22Rv1 (cell line): ENCODE results near the gene WASL.

ENCODE experiments used
- CTCF ChIP-seq: fragments of 450-650 bp; IDR thresholded peaks from 2 replicates; pipeline ENCODE4 v1.5.1; 2017; ENCODE audit warnings: mild to moderate bottlenecking
- ZFX ChIP-seq: fragments of 450-650 bp; IDR thresholded peaks from 2 replicates; pipeline ENCODE4 v1.6.1; 2017; ENCODE audit warnings: antibody characterized with exemption, borderline replicate concordance

GRCh38 chr7:123637878-123638277 lies 110.9 kb downstream of the WASL start:
- no peak for TF ChIP-seq CTCF
- TF ChIP-seq ZFX: no peak
